Endothelial cell of umbilical vein (primary cell): ENCODE measurements around the gene COG4. TPM values are rescaled to one million over a fixed set of nuclear protein-coding genes. Genes with fewer than 3 reads are reported as not detected.

Source experiments
- BruUV-seq: library from RNA; stranded (reverse); fragments of 400-500 nt; replicated peaks from 2 replicates; lab custom pipeline; 2021; lab: Mats Ljungman, UMichigan
- CTCF ChIA-PET: fragments of 300-600, 350-600 bp; sonication (Branson Sonifier 250); formaldehyde crosslinking; loops from one replicate; lab custom pipeline; 2021; ENCODE audit warnings: antibody characterized with exemption, inconsistent platforms; lab: Charles Lee
- POLR2A ChIA-PET: fragments of 300-600, 350-600 bp; sonication (Branson Sonifier 250); formaldehyde crosslinking; loops from one replicate; lab custom pipeline; 2021; ENCODE audit warnings: antibody characterized with exemption, inconsistent platforms; lab: Charles Lee
- DNase-seq: peaks from one replicate; pipeline ENCODE4 v3.0.0-alpha.2; 2011; ENCODE audit warnings: low read depth, low spot score
- FAIRE-seq: peaks from 2 replicates; lab custom pipeline; 2011; peaks lifted over from hg19 to GRCh38; lab: Jason Lieb, UNC
- H2AFZ ChIP-seq: 2 replicates; pipeline ENCODE4 v1.6.0; 2012; ENCODE audit warnings: low read depth, low read length, control low read depth, inconsistent platforms
- H3K27ac ChIP-seq: 2 replicates; pipeline ENCODE4 v1.5.1; 2011; ENCODE audit warnings: low read depth, mild to moderate bottlenecking, control low read depth, low read length, moderate library complexity; ENCODE audit not compliant: insufficient read depth
- H3K27me3 ChIP-seq, 2 experiments: 2 replicates each; pipeline versions ENCODE4 v1.6.0 to v1.6.1; 2011; ENCODE audit warnings: low read length in 2 of 2, mixed read lengths in 1 of 2; ENCODE audit not compliant: control insufficient read depth in 2 of 2, insufficient read depth in 2 of 2
- H3K36me3 ChIP-seq, 2 experiments: 2 replicates in 1 of 2; 3 replicates in 1 of 2; pipeline ENCODE4 v1.5.1; 2011; ENCODE audit warnings: low read length in 2 of 2, mild to moderate bottlenecking in 1 of 2, moderate library complexity in 1 of 2; ENCODE audit not compliant: control insufficient read depth in 2 of 2, insufficient read depth in 2 of 2; ENCODE audit errors: extremely low read depth in 1 of 2
- H3K4me1 ChIP-seq: 3 replicates; pipeline ENCODE4 v1.5.1; 2011; ENCODE audit warnings: mild to moderate bottlenecking, low read length; ENCODE audit not compliant: control insufficient read depth, insufficient read depth; ENCODE audit errors: extremely low read depth
- H3K4me2 ChIP-seq: 2 replicates; pipeline ENCODE4 v1.6.1; 2011; ENCODE audit warnings: low read length, control low read depth, mixed read lengths; ENCODE audit not compliant: insufficient read depth
- H3K4me3 ChIP-seq, 3 experiments: fragments of 200-600 bp in 1 of 3; sonication (generic), shearing (Covaris generic) in 1 of 3; replicated peaks in 1 of 3; 2 replicates each; pipeline ENCODE4 v1.5.1; 2011 to 2016; ENCODE audit warnings: control low read depth in 3 of 3, low read length in 3 of 3, mild to moderate bottlenecking in 2 of 3, inconsistent platforms in 1 of 3, low read depth in 1 of 3, moderate library complexity in 1 of 3; ENCODE audit not compliant: insufficient read depth in 1 of 3
- H3K79me2 ChIP-seq: 2 replicates; pipeline ENCODE4 v1.6.0; 2012; ENCODE audit warnings: low read length, inconsistent platforms; ENCODE audit not compliant: control insufficient read depth, insufficient read depth
- H3K9ac ChIP-seq: replicated peaks from 2 replicates; pipeline ENCODE3; 2011; ENCODE audit warnings: low read length, control low read depth; ENCODE audit not compliant: insufficient read depth; ENCODE audit errors: extremely low read depth
- H3K9me1 ChIP-seq: replicated peaks from 3 replicates; pipeline ENCODE4 v1.6.0; 2011; ENCODE audit warnings: mild to moderate bottlenecking, low read length; ENCODE audit not compliant: control insufficient read depth, insufficient read depth; ENCODE audit errors: extremely low read depth
- H3K9me3 ChIP-seq: replicated peaks from 2 replicates; pipeline ENCODE4 v1.5.1; 2012; ENCODE audit warnings: low read length, inconsistent platforms; ENCODE audit not compliant: control insufficient read depth, insufficient read depth
- H4K20me1 ChIP-seq: replicated peaks from 2 replicates; pipeline ENCODE3; 2011; ENCODE audit warnings: mild to moderate bottlenecking, low read length; ENCODE audit not compliant: control insufficient read depth, insufficient read depth; ENCODE audit errors: extremely low read depth
- CTCF ChIP-seq, 2 donors: IDR thresholded peaks; 1 replicate in 1 of 2; 2 replicates in 1 of 2; pipeline ENCODE4 v1.5.1; 2011; ENCODE audit warnings: low read length in 2 of 2, mild to moderate bottlenecking in 2 of 2, moderate library complexity in 2 of 2, control low read depth in 1 of 2, inconsistent platforms in 1 of 2, low read depth in 1 of 2; ENCODE audit not compliant: insufficient read depth in 1 of 2; ENCODE audit errors: extremely low read depth in 1 of 2
- FOS ChIP-seq: IDR thresholded peaks from 2 replicates; pipeline ENCODE4 v1.6.1; 2011; ENCODE audit warnings: mild to moderate bottlenecking, low read length, moderate library complexity, borderline replicate concordance; ENCODE audit not compliant: insufficient read depth
- GATA2 ChIP-seq: IDR thresholded peaks from 2 replicates; pipeline ENCODE4 v1.7.0; 2011; ENCODE audit warnings: low read depth, mild to moderate bottlenecking, moderate library complexity, mixed read lengths, low read length; ENCODE audit not compliant: insufficient read length, insufficient read depth
- JUN ChIP-seq: IDR thresholded peaks from 2 replicates; pipeline ENCODE4 v1.6.1; 2011; ENCODE audit warnings: borderline replicate concordance, low read depth; ENCODE audit not compliant: insufficient read length, insufficient read depth
- POLR2A ChIP-seq: IDR thresholded peaks from 2 replicates; pipeline ENCODE4 v1.6.1; 2012; ENCODE audit warnings: low read depth, mild to moderate bottlenecking, control low read depth, low read length
- dilution Hi-C: fragments of 300-500 bp; cut with MboI; formaldehyde crosslinking; loops from one replicate; pipeline ENCODE4 v1.15.0; 2019; ENCODE audit warnings: low sequenced_read_pairs; ENCODE audit not compliant: extremely low pct_ligation_motif_present
- intact Hi-C: fragments of 100-400 bp; cut with micrococcal nuclease; formaldehyde crosslinking; loops from one replicate; pipeline ENCODE4 v1.10.0; 2022
- polyA plus RNA-seq, 4 experiments: library from polyadenylated mRNA; depleted of rRNA in 3 of 4; stranded (reverse) in 3 of 4; unstranded in 1 of 4; fragments of >200 nt; gene quantifications; 2 replicates each; pipeline versions ENCODE4 v1.2.1 to v1.2.3, GENCODE V29; 2011 to 2012; ENCODE audit warnings: missing spikeins in 1 of 4
- total RNA-seq: library from RNA; stranded (reverse); gene quantifications from 2 replicates; pipeline ENCODE4 v1.2.3, GENCODE V29; 2021

COG4 gene
- total and polyA plus RNA-seq, 2 donors (not counting 3 experiments of a cell fraction or from before 2014, with no cell fraction given), result 53.7 to 61.2 TPM

GRCh38 chr16:70433458-70434103 lies 89.8 kb downstream of the COG4 start:
- H4K20me1 ChIP-seq, result no peaks in the 10 kb centered on the region
- TF ChIP-seq FOS (peak; percentile 77), JUN (peak; percentile 61), GATA2 (no peak), POLR2A (no peak), CTCF (IDR thresholded peaks at IDR 0.05; ENCODE audit: extremely low read depth in 1 of 2, insufficient read depth in 1 of 2, low read depth in 1 of 2, low read length in 2 of 2) (no peak)
- DNase-seq (peak; percentile 89), FAIRE-seq (peak; percentile 91)
- H3K9me1 ChIP-seq, result no peaks in the 10 kb centered on the region
- H3K27ac ChIP-seq, result peak overlapping the region; percentile 76
- intact Hi-C loops, result loop anchor here (1.0 kb wide), 1 partner anchor 29 kb away; no protein-coding TSS in a partner anchor
- H3K9me3 ChIP-seq, result no peaks in the 10 kb centered on the region
- BruUV-seq, result no TSS peak
- H3K4me3 ChIP-seq, result no peak overlapping the region
- H3K4me1 ChIP-seq, result peaks cover 69% of the 10 kb centered on the region
- dilution Hi-C loops, result no loop called here
- H3K36me3 ChIP-seq, result peaks cover 0 to 5% of the 10 kb centered on the region in 2 experiments
- no peaks in the 10 kb centered on the region for H3K27me3 ChIP-seq
- POLR2A ChIA-PET, result interaction anchor here (0.6 to 0.7 kb wide), 2 partner anchors 40 to 88 kb away, joined by 3 read pairs; no protein-coding TSS in a partner anchor
- peak overlapping the region; percentile 25 for H3K4me2 ChIP-seq
- H3K9ac ChIP-seq, result peak overlapping the region; percentile 35
- H3K79me2 ChIP-seq, result peaks cover 68% of the 10 kb centered on the region
- no peak overlapping the region for H2AFZ ChIP-seq
- CTCF ChIA-PET, result interaction anchor here (0.6 to 2.1 kb wide), 9 partner anchors 9 to 64 kb away, joined by 3 to 6 read pairs (median 3); no protein-coding TSS in a partner anchor
